PFSK-1 (cell line): ENCODE measurements around the gene ESR1.

ENCODE experiments used
- FOXP2 ChIP-seq: optimal IDR thresholded peaks from 2 replicates; pipeline ENCODE3; 2011; ENCODE audit warnings: borderline replicate concordance, control low read depth, inconsistent platforms; ENCODE audit not compliant: insufficient read depth; ENCODE audit errors: extremely low read length, extremely low read depth
- POLR2AphosphoS5 ChIP-seq: IDR thresholded peaks from 2 replicates; pipeline ENCODE4 v1.6.1; 2012; ENCODE audit warnings: low read depth, mild to moderate bottlenecking, control low read depth, low read length, moderate library complexity
- SIN3A ChIP-seq: IDR thresholded peaks from 2 replicates; pipeline ENCODE4 v1.6.1; 2012; ENCODE audit warnings: mild to moderate bottlenecking, low read length, moderate library complexity, borderline replicate concordance; ENCODE audit not compliant: insufficient read depth
- TAF1 ChIP-seq: IDR thresholded peaks from 2 replicates; pipeline ENCODE4 v1.6.1; 2012; ENCODE audit warnings: low read length, control low read depth, borderline replicate concordance; ENCODE audit not compliant: insufficient read depth
- TF ChIP-seq, protein P1 (sequence below), 2 experiments: IDR thresholded peaks; 2 replicates each; pipeline versions ENCODE4 v1.6.1 to v1.8.0; 2011 to 2012; ENCODE audit warnings: low read depth in 2 of 2, low read length in 2 of 2, control low read depth in 1 of 2, inconsistent platforms in 1 of 2, mild to moderate bottlenecking in 1 of 2, moderate library complexity in 1 of 2; ENCODE audit not compliant: insufficient read depth in 1 of 2

The ESR1 gene

DNA sequence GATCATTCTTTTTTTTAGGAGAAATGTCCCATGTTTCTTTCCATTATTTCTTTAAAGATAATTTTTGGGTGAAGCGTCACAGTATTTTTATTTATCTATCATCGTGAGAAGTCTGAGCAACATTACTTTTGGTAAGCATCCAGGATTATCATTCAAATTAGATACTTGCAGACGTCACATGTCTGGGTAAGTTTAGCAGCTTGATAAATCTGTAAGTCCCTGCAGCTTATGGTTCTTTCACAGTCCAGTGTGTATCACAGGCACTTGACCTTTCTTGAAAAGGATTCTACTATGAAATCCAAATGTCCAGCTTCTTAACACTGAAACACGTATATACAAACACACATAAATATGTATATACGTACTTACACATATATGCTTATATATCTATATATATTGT is 359.4 kb downstream of the ESR1 start:
- TF ChIP-seq FOXP2 (no peak), SIN3A (no peak)
- TF ChIP-seq, protein P1, sequence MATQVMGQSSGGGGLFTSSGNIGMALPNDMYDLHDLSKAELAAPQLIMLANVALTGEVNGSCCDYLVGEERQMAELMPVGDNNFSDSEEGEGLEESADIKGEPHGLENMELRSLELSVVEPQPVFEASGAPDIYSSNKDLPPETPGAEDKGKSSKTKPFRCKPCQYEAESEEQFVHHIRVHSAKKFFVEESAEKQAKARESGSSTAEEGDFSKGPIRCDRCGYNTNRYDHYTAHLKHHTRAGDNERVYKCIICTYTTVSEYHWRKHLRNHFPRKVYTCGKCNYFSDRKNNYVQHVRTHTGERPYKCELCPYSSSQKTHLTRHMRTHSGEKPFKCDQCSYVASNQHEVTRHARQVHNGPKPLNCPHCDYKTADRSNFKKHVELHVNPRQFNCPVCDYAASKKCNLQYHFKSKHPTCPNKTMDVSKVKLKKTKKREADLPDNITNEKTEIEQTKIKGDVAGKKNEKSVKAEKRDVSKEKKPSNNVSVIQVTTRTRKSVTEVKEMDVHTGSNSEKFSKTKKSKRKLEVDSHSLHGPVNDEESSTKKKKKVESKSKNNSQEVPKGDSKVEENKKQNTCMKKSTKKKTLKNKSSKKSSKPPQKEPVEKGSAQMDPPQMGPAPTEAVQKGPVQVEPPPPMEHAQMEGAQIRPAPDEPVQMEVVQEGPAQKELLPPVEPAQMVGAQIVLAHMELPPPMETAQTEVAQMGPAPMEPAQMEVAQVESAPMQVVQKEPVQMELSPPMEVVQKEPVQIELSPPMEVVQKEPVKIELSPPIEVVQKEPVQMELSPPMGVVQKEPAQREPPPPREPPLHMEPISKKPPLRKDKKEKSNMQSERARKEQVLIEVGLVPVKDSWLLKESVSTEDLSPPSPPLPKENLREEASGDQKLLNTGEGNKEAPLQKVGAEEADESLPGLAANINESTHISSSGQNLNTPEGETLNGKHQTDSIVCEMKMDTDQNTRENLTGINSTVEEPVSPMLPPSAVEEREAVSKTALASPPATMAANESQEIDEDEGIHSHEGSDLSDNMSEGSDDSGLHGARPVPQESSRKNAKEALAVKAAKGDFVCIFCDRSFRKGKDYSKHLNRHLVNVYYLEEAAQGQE (IDR thresholded peaks at IDR 0.05; ENCODE audit: insufficient read depth in 1 of 2, low read depth in 2 of 2, low read length in 2 of 2): no peak

DNA sequence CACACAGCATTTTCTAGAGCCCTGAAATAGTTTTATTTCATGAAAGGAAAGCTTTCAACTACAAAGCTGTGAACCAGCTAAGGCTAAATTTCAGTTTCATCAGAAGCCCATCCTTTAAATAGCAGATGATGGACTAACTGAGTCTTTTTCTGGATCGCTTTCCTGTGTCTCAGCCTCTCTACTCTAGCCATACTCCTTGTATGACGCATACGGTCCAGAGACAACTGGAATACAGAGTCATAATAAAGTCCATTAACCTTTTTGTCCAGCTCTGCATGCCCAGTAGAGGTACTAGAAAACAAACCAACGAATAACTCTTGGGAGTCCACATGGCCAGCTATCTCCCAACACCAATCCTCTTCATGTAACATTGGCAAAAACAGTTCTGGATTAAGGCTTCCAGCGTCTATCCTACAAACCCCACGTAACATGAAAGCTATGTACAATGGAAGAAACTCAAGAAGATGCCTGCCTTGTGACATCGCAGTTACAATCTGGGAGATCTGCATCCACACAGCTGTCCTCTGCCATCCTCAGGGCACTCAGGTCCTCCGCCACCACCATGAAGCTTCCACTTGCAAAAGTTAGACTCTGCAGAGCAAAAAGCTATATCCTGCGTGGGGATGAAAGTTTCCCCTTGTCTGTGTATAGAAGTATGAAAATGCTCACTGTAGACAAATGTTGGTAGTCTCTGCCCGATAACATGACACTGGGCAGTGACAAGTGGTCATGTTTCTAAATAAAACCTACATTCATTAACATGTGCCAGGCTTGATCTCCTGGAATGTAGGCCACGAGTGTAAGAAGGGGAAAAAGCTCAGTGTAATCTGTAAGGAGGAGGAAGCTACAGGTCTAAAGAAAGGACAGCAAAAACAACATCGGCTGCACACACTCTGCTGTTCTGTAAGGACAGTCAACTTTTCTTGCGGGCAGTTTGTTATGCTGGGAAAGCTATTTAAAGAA is 360.4 kb downstream of the ESR1 start:
- TF ChIP-seq, protein P1 (IDR thresholded peaks at IDR 0.05; ENCODE audit: insufficient read depth in 1 of 2, low read depth in 2 of 2, low read length in 2 of 2): no peak
- TF ChIP-seq FOXP2 (no peak), TAF1 (no peak), POLR2AphosphoS5 (no peak), SIN3A (no peak)

DNA sequence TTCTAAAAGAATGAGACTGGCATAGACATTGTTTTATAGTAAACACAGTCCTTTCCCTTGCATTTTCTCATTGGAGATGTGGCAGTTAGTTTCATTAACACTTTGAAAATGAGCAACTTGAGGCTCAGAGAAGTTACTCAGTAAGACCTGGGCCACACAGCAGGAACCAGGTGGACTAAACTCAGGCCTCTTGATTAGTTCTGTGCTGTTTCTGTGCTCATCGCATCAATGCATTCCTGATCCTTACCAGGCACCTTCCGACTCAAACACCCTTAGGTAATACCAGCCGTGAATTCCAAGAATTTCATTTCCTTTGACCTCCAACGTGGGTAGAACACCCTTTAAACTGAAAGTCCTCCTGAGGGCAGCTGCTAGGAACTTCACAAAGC is 362.8 kb downstream of the ESR1 start:
- TF ChIP-seq TAF1: no peak
- TF ChIP-seq SIN3A: no peak
- TF ChIP-seq, protein P1 (IDR thresholded peaks at IDR 0.05; ENCODE audit: insufficient read depth in 1 of 2, low read depth in 2 of 2, low read length in 2 of 2): no peak
- no peak for TF ChIP-seq POLR2AphosphoS5
- no peak for TF ChIP-seq FOXP2

DNA sequence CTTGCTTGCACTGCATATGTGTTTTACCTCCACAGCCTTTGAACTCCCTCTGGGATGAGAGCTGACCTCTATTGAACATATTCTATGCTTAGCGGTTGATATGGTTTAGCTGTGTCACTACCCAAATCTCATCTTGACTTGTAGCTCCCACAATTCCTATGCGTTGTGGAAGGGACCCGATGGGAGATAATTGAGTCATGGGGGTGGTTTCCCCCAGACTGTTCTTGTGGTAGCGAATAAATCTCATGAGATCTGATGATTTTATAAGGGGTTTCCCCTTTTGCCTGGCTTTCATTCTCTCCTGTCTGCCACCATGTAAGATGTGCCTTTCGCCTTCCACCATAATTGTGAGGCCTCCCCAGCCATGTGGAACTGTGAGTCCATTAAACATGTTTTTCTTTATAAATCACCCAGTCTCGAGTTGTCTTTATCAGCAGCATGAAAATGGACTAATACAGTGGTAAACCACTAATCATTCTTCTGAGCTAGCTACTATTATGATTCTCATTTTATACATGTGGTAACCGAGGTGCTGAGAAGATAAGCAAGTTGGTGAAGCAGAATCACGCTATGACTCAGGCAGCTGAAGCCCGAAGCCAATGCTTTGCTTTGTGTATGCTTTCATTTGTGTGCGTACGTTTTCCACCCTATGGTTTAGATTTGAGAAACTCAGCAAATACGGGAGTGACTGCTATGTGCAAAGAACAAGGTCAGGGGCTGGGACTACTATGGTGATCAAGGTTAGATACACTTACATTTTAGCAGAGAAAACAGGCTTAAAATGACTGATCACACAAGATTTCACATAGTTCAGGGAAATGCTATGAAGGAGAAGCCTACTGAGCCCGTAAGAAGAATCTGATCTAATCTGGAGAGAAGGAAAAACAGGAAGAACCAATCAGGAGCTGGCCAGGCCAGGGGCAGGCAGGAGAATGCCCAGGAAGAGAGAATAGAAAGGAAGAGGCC is 363.5 kb downstream of the ESR1 start:
- no peak for TF ChIP-seq TAF1
- TF ChIP-seq SIN3A: no peak
- TF ChIP-seq, protein P1 (IDR thresholded peaks at IDR 0.05; ENCODE audit: insufficient read depth in 1 of 2, low read depth in 2 of 2, low read length in 2 of 2): no peak
- TF ChIP-seq POLR2AphosphoS5: no peak
- no peak for TF ChIP-seq FOXP2
